Measurements from ENCODE around the gene GATA3.

Gene GATA3

DNA sequence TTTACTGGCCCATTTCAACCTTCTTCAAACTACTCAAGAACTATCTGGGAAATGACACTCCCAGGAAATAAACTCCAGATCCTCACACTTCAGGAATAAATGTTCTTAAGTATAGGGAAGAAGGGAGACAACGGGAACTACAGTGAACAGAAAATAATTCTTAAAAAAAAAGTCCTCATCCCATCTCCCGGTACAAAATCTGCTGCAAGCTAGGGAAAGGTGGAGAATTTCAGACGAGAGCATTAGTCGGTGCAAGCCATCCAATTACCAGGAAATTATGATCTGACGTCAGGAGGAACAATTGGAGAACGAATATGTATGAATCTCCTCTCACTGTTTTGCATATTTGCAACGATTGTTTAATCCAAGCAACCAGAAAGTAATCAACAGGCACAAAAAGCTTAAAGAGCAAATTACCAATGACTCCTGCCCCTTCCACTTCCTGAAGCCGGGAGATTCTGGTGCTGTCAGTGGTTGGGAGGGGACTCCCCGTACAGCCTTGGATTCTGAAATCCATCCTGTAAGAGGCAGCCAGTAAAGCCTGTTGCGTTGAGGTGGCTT lies 15.1 kb upstream of the GATA3 start:
- no peak for DNase-seq

- no peak for DNase-seq
Measured at GRCh38 chr10:8040651-8041050, 13.8 kb upstream of the GATA3 start.

- no peak for DNase-seq
Measured at GRCh38 chr10:8041284-8041991, 13.1 kb upstream of the GATA3 start.

- no peak for DNase-seq
Measured at GRCh38 chr10:8041992-8042720, 12.3 kb upstream of the GATA3 start.

DNA sequence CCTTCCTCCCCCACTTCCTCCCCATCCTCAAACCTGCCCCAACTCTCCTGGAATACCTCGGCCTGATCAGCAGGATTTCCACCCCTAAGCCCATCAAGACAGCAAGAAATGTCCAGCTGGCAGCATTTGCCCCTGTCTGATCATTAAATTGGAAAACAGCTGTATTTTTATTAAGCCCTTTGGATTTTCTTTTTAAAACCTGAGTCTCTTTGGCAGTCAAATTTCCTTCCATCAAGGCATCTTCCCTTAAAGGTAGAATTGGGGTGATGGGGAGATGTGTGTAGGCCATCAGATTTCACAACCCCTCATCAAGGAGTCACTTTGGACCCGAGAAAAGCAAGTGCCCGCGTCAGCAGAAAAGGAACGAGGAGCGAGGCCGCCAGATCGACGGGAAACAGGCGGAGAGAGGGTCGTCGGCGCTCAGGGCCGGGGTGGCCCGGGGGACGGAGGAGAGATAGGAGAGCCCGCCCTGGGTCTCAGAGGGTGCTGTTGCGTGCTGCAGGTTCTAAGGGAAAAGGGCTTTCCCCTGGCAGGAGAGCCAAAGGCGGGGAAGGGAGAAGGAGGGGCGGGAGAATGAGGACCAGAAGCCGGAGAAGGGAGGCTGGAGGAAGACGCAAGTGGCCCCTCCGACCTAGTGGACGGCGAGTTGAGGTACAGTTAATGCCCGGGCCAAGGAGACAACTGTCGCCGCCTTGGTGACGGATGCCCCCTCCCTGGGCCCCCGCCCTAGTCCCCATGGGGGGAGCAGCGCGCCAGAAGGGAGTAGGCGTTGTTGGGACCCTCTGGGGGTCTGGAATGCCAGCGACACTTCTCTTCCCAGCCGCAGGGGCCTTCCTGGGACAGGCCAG lies 11.5 kb upstream of the GATA3 start:
- DNase-seq: no peak

- DNase-seq: peak; percentile 25
Measured at GRCh38 chr10:8043569-8044306, 10.8 kb upstream of the GATA3 start.

DNA sequence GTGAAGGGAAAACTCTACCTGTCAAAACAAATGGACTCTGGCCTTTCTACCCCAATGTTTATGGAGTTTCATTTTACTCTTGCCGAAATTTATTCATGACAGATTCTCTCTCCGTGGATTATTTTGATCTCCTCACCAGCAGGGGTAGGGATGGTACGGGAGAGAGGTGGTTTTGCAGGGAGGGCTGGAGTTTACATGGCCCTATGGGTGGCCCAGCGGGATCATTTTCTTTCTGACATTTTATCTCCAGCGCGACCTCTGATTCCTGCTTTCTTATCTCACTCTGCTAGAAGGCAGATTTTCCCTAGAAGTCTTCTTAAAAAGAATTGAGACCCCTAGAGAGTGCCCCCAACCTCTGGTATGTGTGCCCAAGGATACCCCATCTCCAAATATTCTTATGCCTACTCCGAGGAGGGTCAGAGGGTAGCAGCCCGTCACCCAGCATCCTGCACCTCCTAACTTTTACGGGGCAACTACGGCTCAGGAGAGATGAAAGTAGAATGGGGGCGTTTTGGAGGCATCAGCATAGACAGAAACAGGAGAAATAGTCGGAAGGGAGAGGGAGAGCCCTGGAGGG lies 10.1 kb upstream of the GATA3 start:
- DNase-seq: no peak

DNA sequence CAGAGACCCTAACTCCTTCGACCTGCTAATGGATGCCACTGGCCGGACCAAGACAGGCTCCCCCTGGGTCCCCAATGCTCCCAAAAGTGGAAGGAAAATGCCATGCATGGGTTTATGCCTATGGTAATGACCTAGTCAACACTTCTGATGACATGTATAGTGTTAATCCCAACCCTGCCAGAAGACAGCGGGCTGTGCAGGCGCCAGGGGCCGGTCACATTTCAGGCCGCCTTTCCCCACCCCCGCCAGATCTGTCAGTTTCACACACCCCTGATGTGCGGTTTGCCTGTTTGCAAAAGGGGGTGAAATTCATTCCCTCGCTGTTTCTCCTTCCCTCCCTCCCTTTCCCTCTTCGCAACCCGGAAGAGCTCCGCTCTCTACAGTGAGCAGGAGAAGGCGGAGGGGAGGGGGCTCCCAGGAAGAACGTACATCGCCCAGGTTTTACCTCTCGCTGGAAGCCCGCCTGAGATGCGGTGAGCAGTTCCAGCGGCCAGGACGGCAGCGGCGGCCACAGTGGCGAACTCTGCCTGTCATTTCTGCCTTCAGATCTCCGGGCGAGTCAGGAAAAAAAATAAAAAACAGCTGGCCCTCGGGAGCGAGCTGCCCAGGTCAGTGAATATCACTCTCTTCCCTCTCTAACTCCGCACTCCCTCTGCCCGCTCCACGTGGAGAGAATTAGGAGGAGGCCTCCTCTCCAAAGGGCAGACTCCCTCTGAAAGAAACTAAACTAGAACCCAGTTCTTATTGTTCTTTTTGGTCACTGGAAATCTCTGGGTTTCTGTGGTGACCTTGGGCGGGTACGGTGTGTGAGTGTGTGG lies 9.4 kb upstream of the GATA3 start:
- no peak for DNase-seq

GRCh38 chr10:8045726-8046494 lies 8.6 kb upstream of the GATA3 start:
- no peak for DNase-seq

- no peak for DNase-seq
Measured at GRCh38 chr10:8047452-8048280, 6.8 kb upstream of the GATA3 start.

GRCh38 chr10:8048281-8049008 lies 6.0 kb upstream of the GATA3 start:
- DNase-seq: peak; percentile 62

- DNase-seq: no peak
Measured at GRCh38 chr10:8049045-8049864, 5.2 kb upstream of the GATA3 start.

GRCh38 chr10:8049865-8050555 lies 4.5 kb upstream of the GATA3 start:
- no peak for DNase-seq

DNA sequence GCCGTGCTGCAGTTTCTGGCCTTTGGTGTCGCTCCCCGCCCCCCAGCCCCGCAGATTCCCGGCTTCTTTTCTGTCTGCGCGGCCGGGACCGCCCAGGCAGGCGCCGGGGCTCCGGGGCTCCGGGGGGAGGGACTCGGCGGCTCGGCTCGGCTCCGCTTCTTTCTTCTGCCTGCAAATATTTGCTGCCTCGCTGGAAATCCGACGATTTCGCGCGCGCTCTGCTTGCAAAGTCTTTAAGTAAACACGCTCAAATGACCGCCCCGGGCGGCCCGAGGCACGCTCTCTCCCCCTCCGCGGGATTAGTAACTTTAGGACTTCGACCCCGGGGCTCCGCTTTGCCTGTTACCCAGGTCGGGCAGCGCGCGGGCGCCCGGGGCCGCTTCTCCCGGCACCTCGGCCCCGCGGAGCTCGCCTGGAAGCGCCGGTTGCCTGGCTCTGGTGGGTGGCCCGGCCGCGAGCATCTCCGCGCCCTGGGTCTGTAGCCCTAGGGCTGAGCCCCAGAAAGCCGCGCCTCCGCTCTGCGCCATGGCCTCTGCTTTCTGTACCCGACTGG lies 3.9 kb upstream of the GATA3 start:
- no peak for DNase-seq

- DNase-seq: no peak
Measured at GRCh38 chr10:8051109-8051821, 3.2 kb upstream of the GATA3 start.

- DNase-seq: no peak
Measured at GRCh38 chr10:8051851-8052257, 2.6 kb upstream of the GATA3 start.

Data from CD4-positive, alpha-beta T cell treated with Interferon gamma for 1 hour (primary cell).